Liver (tissue), 9 donors: ENCODE data around the gene NMRAL1. TPM values are rescaled to one million over a fixed set of nuclear protein-coding genes. Genes with fewer than 3 reads are reported as not detected.

ENCODE experiments used
- DNase-seq: peaks from one replicate; pipeline ENCODE4 v3.0.0-alpha.2; 2017; ENCODE audit warnings: low spot score
- H3K27ac ChIP-seq, 2 donors: one replicate each; pipeline ENCODE4 v1.7.0; 2013; ENCODE audit warnings: inconsistent platforms in 2 of 2, low read length in 2 of 2, control low read depth in 1 of 2, low read depth in 1 of 2, mild to moderate bottlenecking in 1 of 2
- H3K27me3 ChIP-seq, 4 donors: one replicate each; pipeline versions ENCODE4 v1.6.1 to v1.7.0; 2013; ENCODE audit warnings: low read length in 3 of 4, inconsistent platforms in 1 of 4, mild to moderate bottlenecking in 1 of 4, moderate library complexity in 1 of 4; ENCODE audit not compliant: control insufficient read depth in 4 of 4, insufficient read depth in 4 of 4
- H3K36me3 ChIP-seq, 4 donors: one replicate each; pipeline versions ENCODE4 v1.6.1 to v1.7.0; 2013; ENCODE audit warnings: low read length in 3 of 4, mild to moderate bottlenecking in 3 of 4, low read depth in 1 of 4, moderate library complexity in 1 of 4; ENCODE audit not compliant: control insufficient read depth in 4 of 4, insufficient read depth in 3 of 4
- H3K4me1 ChIP-seq, 4 donors: one replicate each; pipeline versions ENCODE4 v1.6.1 to v1.7.0; 2013; ENCODE audit warnings: low read length in 3 of 4, mild to moderate bottlenecking in 3 of 4, moderate library complexity in 1 of 4; ENCODE audit not compliant: control insufficient read depth in 4 of 4, insufficient read depth in 4 of 4
- H3K4me3 ChIP-seq, 3 donors: one replicate each; pipeline versions ENCODE4 v1.6.1 to v1.7.0; 2013; ENCODE audit warnings: low read length in 3 of 3, control low read depth in 1 of 3, low read depth in 1 of 3, mild to moderate bottlenecking in 1 of 3
- H3K9ac ChIP-seq, 2 donors: one replicate each; pipeline ENCODE4 v1.7.0; 2013; ENCODE audit warnings: low read length in 2 of 2, mild to moderate bottlenecking in 2 of 2, moderate library complexity in 2 of 2, control low read depth in 1 of 2, low read depth in 1 of 2
- H3K9me3 ChIP-seq, 4 donors: one replicate each; pipeline versions ENCODE4 v1.6.1 to v1.7.0; 2013; ENCODE audit warnings: low read length in 3 of 4; ENCODE audit not compliant: control insufficient read depth in 4 of 4
- ATF3 ChIP-seq: IDR thresholded peaks from 2 replicates; pipeline ENCODE4 v1.6.1; 2016; ENCODE audit warnings: antibody characterized with exemption
- CTCF ChIP-seq: fragments of 150-350 bp; IDR thresholded peaks from 2 replicates; pipeline ENCODE4 v1.5.1; 2017; ENCODE audit warnings: improper control_type of control experiment, low read depth, low read length; ENCODE audit not compliant: missing input control
- EGR1 ChIP-seq, 2 donors: IDR thresholded peaks; 2 replicates each; pipeline ENCODE4 v1.6.1; 2016 to 2018; ENCODE audit warnings: antibody characterized with exemption in 2 of 2, low read depth in 2 of 2
- FOXA1 ChIP-seq: IDR thresholded peaks from 2 replicates; pipeline ENCODE4 v1.6.1; 2016; ENCODE audit warnings: antibody characterized with exemption
- FOXA2 ChIP-seq: IDR thresholded peaks from 2 replicates; pipeline ENCODE4 v1.6.1; 2016; ENCODE audit warnings: antibody characterized with exemption
- GABPA ChIP-seq, 2 donors: IDR thresholded peaks in 1 of 2; conservative IDR thresholded peaks in 1 of 2; 2 replicates each; pipeline ENCODE4 v1.6.1; 2016; ENCODE audit warnings: antibody characterized with exemption in 2 of 2, mild to moderate bottlenecking in 1 of 2, moderate library complexity in 1 of 2
- HNF4A ChIP-seq, 2 donors: conservative IDR thresholded peaks; 2 replicates each; pipeline ENCODE4 v1.6.1; 2016; ENCODE audit warnings: antibody characterized with exemption in 2 of 2, mild to moderate bottlenecking in 2 of 2
- HNF4G ChIP-seq: IDR thresholded peaks from 2 replicates; pipeline ENCODE4 v1.6.1; 2016; ENCODE audit warnings: antibody characterized with exemption
- JUND ChIP-seq, 2 donors: IDR thresholded peaks; 2 replicates each; pipeline ENCODE4 v1.6.1; 2016; ENCODE audit warnings: antibody characterized with exemption in 2 of 2
- MAX ChIP-seq: IDR thresholded peaks from 2 replicates; pipeline ENCODE4 v1.6.1; 2016; ENCODE audit warnings: antibody characterized with exemption
- NR2F2 ChIP-seq: IDR thresholded peaks from 2 replicates; pipeline ENCODE4 v1.6.1; 2016; ENCODE audit warnings: antibody characterized with exemption
- RAD21 ChIP-seq, 2 donors: IDR thresholded peaks; 2 replicates each; pipeline ENCODE4 v1.6.1; 2016; ENCODE audit warnings: antibody characterized with exemption in 2 of 2, mild to moderate bottlenecking in 2 of 2
- REST ChIP-seq: IDR thresholded peaks from 2 replicates; pipeline ENCODE4 v1.6.1; 2016; ENCODE audit warnings: antibody characterized with exemption, mild to moderate bottlenecking
- RXRA ChIP-seq, 2 donors: IDR thresholded peaks; 2 replicates each; pipeline ENCODE4 v1.6.1; 2017 to 2018; ENCODE audit warnings: antibody characterized with exemption in 2 of 2, mild to moderate bottlenecking in 1 of 2
- SP1 ChIP-seq: IDR thresholded peaks from 2 replicates; pipeline ENCODE4 v1.6.1; 2018; ENCODE audit warnings: antibody characterized with exemption, mild to moderate bottlenecking
- TAF1 ChIP-seq: conservative IDR thresholded peaks from 2 replicates; pipeline ENCODE4 v1.6.1; 2016; ENCODE audit warnings: antibody characterized with exemption, mild to moderate bottlenecking
- YY1 ChIP-seq: IDR thresholded peaks from 2 replicates; pipeline ENCODE4 v1.6.1; 2016; ENCODE audit warnings: antibody characterized with exemption, mild to moderate bottlenecking
- ZBTB33 ChIP-seq: IDR thresholded peaks from 2 replicates; pipeline ENCODE4 v1.6.1; 2016; ENCODE audit warnings: antibody characterized with exemption
- WGBS: extraction: QIAGEN DNeasy Blood & Tissue Kit; methylation state at CpG from one replicate; pipeline ENCODE4 v1.1.7; 2013; 5-methylcytosine and 5-hydroxymethylcytosine counted together
- polyA plus RNA-seq, 2 donors: library from polyadenylated mRNA; stranded (reverse) in 1 of 2; unstranded in 1 of 2; fragments of 200-250 nt in 1 of 2; fragments of >200 nt in 1 of 2; fragmentation: Nextera tagmentation in 1 of 2; extraction: Ambion mirVana in 1 of 2; gene quantifications; one replicate each; pipeline versions ENCODE4 v1.2.1 to v1.2.3, GENCODE V29; 2013 to 2015
- total RNA-seq, 2 donors: library from RNA; depleted of rRNA; stranded (reverse); fragments of >200 nt; gene quantifications; one replicate each; pipeline ENCODE4 v1.2.3, GENCODE V29; 2014
- donor health status: healthy.
- donor health status: healthy.
- donor health status: healthy.
- donor health status: healthy.
- donor health status: healthy.

The NMRAL1 gene
- total and polyA plus RNA-seq, 4 donors, result 20.1 to 45.4 (median 28.3) TPM

GRCh38 chr16:4475880-4476788 is 1.7 kb upstream of the NMRAL1 start, which contains the start of gene HMOX2:
Gene HMOX2, plus strand, starts transcription at chr16:4476398. Its CDS starts 29,127 bp downstream, at chr16:4505525.
- Histone ChIP-seq H3K27ac (peak within 1 kb of the TSS; percentile 88 to 89), H3K9ac (peak within 1 kb of the TSS; percentile 30 to 62), H3K4me3 (peak within 1 kb of the TSS; percentile 76 to 89 (median 88)), H3K36me3 (no peaks in the 10 kb centered on the region), H3K9me3 (no peaks in the 10 kb centered on the region), H3K27me3 (no peaks in the 10 kb centered on the region), H3K4me1 (peaks cover 2 to 22% (median 12%) of the 10 kb centered on the region in 4 donors)
- 9% methylated on average over 70 of the region's 70 CpGs for WGBS
- peak; percentile 94 for DNase-seq
- TF ChIP-seq MAX (peak; percentile 87), ZBTB33 (no peak), HNF4A (conservative IDR thresholded peaks at IDR 0.05) (no peak), ATF3 (no peak), CTCF (peak; percentile 30), REST (peak; percentile 82), FOXA2 (no peak), SP1 (peak; percentile 72), HNF4G (no peak), GABPA (IDR thresholded peaks at IDR 0.05 in 1 of 2, conservative IDR thresholded peaks at IDR 0.05 in 1 of 2) (peak in 1 of 2 donors; percentile 20), EGR1 (IDR thresholded peaks at IDR 0.05; ENCODE audit: low read depth in 2 of 2) (peak; percentile 92 to 97), RAD21 (IDR thresholded peaks at IDR 0.05) (peak in 1 of 2 donors; percentile 54), RXRA (IDR thresholded peaks at IDR 0.05) (no peak), JUND (IDR thresholded peaks at IDR 0.05) (no peak), YY1 (peak; percentile 10), FOXA1 (no peak), TAF1 (peak; percentile 66), NR2F2 (no peak)
